Peyer's patch (tissue), 4 donors: ENCODE data around the gene TMTC2.

ENCODE experiments used
- CTCF ChIP-seq, 6 experiments: fragments of 450-650 bp in 4 of 6; fragments of 200-600 bp in 2 of 6; sonication (generic) in 1 of 6; IDR thresholded peaks; one replicate each; pipeline ENCODE4 v1.5.1; 2017 to 2019; ENCODE audit warnings: antibody characterized with exemption in 6 of 6, mild to moderate bottlenecking in 3 of 6, moderate library complexity in 1 of 6
- POLR2A ChIP-seq, 2 donors: fragments of 450-650 bp; IDR thresholded peaks; one replicate each; pipeline ENCODE4 v1.5.1; 2017; ENCODE audit warnings: antibody characterized with exemption in 2 of 2, mild to moderate bottlenecking in 2 of 2, moderate library complexity in 2 of 2

GRCh38 chr12:82968631-82969367 is 282.1 kb downstream of the TMTC2 start:
- TF ChIP-seq POLR2A (IDR thresholded peaks at IDR 0.05) (no peak), CTCF (IDR thresholded peaks at IDR 0.05) (no peak)
